22Rv1 (cell line): ENCODE measurements around the gene DCLK1.

Experiments
- H3K27ac ChIP-seq: fragments of 450-650 bp; 2 replicates; pipeline ENCODE4 v1.5.1; 2017
- CTCF ChIP-seq: fragments of 450-650 bp; IDR thresholded peaks from 2 replicates; pipeline ENCODE4 v1.5.1; 2017; ENCODE audit warnings: mild to moderate bottlenecking
- ZFX ChIP-seq: fragments of 450-650 bp; IDR thresholded peaks from 2 replicates; pipeline ENCODE4 v1.6.1; 2017; ENCODE audit warnings: antibody characterized with exemption, borderline replicate concordance

DCLK1 gene

GRCh38 chr13:36160297-36160696 is 29.1 kb upstream of the DCLK1 start:
- no peak for TF ChIP-seq CTCF
- TF ChIP-seq ZFX: no peak
- H3K27ac ChIP-seq: no peak overlapping the region

- TF ChIP-seq ZFX (no peak), CTCF (no peak)
- no peak overlapping the region for H3K27ac ChIP-seq
These were observed 27.4 kb upstream of the DCLK1 start for GRCh38 chr13:36158611-36159010.

- TF ChIP-seq ZFX (no peak), CTCF (no peak)
These were observed 26.3 kb upstream of the DCLK1 start for GRCh38 chr13:36157480-36157879.

GRCh38 chr13:36154567-36155291 is 23.5 kb upstream of the DCLK1 start:
- no peak for TF ChIP-seq ZFX
- TF ChIP-seq CTCF: no peak
- no peak overlapping the region for H3K27ac ChIP-seq

More at GRCh38 chr13:36157480-36157879, 26.3 kb upstream of the DCLK1 start:
- no peak overlapping the region for H3K27ac ChIP-seq

- TF ChIP-seq CTCF: no peak
- TF ChIP-seq ZFX: no peak
- no peak overlapping the region for H3K27ac ChIP-seq
These were observed 20.4 kb upstream of the DCLK1 start for GRCh38 chr13:36151591-36151990.

GRCh38 chr13:36148446-36148845 is 17.3 kb upstream of the DCLK1 start:
- no peak overlapping the region for H3K27ac ChIP-seq

More at GRCh38 chr13:36148446-36148845, 17.3 kb upstream of the DCLK1 start:
- TF ChIP-seq ZFX (no peak), CTCF (no peak)
